HG03442 (cell line): Measurements from ENCODE around the gene NAT8L.
"Not testable (repeated sequence)": the region's sequence is repeated elsewhere in the genome, so short reads cannot be mapped to it uniquely, and the experiment has no call there.

Experiments
- ATAC-seq: cut with Tn5 transposase; IDR thresholded peaks from one replicate; pipeline ENCODE4 v1.9.1; 2021; ENCODE audit warnings: mild to moderate bottlenecking, moderate library complexity; ENCODE audit not compliant: unreplicated experiment

NAT8L gene, protein sequence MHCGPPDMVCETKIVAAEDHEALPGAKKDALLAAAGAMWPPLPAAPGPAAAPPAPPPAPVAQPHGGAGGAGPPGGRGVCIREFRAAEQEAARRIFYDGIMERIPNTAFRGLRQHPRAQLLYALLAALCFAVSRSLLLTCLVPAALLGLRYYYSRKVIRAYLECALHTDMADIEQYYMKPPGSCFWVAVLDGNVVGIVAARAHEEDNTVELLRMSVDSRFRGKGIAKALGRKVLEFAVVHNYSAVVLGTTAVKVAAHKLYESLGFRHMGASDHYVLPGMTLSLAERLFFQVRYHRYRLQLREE

DNA sequence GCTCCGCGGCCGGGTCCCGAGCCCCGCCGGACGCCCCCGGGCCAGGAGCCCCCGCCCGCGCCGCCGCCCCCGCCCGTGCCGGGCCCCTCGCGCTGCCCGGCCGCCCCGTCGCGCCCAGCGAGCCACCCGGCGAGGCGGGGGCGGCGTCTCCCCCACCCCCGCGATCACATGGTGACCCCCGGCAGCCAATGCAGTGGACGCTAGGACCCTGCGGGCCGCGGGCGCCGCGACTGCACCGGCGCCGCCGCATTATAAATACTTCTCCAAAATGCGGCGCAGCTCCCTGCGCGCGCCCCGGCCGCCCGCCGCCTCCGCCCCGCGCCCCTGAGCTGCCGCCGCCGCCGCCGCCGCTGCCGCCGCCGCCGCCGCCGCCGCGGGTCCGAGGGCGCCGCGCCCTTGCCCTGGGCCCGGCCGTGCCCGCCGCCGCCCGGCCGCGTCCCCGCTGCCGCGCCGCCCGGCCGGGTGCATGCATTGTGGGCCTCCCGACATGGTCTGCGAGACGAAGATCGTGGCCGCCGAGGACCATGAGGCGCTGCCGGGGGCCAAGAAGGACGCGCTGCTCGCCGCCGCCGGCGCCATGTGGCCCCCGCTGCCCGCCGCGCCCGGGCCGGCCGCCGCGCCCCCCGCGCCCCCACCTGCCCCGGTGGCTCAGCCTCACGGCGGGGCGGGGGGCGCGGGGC, at the start of gene NAT8L:
TSS of gene NAT8L (plus strand) at position 282 of the 680 bp plus-strand sequence. CDS start at position 467, 185 bp downstream.
- no peak for ATAC-seq

DNA sequence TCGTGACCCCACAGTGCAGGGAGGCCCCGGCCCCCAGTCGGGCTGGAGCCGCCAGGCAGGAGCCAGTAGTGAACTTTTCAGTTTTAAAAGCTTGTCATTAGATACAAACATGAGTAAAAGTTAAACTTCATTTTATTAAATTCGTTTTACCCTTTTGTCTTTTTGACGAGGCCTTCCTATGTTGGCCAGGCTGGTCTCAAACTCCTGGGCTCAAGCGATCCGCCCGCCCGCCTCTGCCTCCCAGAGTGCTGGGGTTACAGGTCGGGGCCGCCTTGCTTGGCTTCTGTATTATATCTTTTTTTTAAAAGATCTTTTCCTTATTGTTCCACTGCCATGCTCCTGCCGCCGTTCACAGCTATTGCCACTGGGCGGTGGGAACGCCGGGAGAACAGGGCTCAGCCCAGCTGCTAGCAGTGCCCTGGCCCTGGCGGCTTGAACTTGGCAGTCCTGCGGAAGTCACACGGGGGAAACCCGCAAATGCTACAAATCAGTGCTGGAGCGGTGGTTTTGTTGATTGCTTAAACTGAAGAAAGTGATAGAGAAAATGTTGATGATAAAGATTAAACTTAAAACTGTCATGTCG, 49.4 kb upstream of the NAT8L start:
- no peak for ATAC-seq

DNA sequence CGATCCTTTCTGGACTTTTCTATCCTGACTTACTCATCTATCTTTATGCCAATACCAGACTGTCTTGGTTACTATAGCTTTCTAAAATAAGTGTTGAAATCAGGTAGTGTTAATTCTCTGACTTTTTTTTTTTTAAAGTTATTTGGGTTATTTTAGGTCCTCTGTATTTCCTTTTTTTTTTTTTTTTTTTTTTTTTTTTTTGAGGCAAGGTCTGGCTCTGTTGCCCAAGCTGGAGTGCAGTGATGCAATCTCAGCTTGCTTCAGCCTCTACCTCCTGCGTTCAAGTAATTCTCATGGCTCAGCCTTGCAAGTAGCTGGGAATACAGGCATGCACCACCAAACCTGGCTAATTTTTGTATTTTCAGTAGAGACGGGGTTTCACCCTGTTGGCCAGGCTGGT, 47.5 kb upstream of the NAT8L start:
- no peak for ATAC-seq

DNA sequence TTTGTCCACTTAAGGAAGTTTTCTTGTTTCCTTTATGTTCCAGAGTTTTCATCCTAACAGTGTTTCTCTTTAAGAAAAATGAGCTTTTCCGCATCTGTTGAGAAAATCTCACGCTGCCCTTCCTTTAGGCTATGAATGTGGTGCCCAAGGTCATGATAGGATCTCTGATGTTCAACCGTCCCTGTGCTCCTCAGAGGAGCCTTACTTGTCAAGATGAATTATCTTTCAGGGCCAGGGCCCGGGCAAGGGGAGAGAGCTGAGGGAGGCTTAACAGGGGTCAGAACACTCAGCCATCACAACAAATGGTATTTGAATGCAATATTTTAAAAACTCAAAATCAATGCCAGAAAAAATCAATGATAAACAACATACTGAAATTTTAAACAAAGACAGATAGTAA, 44.1 kb upstream of the NAT8L start:
- no peak for ATAC-seq

DNA sequence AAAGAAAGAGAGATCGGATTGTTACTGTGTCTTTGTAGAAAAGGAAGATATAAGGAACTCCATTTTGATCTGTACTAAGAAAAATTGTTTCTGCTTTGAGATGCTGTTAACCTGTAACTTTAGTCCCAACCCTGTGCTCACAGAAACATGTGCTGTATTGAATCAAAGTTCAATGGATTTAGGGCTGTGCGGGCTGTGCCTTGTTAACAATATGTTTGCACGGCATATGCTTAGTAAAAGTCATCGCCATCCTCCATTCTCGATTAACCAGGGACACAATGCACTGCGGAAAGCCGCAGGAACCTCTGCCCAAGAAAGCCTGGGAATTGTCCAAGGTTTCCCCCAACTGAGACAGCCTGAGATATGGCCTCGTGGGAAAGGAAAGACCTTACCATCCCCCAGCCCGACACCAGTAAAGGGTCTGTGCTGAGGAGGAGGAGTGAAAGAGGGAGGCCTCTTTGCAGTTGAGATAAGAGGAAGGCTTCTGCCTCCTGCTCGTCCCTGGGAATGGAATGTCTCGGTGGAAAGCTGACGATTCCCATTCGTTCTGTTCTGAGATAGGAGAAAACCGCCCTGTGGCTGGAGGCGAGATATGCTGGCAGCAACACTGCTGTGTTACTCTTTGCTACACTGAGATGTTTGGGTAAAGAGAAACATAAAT, 37.6 kb upstream of the NAT8L start:
- not testable (repeated sequence) for ATAC-seq

DNA sequence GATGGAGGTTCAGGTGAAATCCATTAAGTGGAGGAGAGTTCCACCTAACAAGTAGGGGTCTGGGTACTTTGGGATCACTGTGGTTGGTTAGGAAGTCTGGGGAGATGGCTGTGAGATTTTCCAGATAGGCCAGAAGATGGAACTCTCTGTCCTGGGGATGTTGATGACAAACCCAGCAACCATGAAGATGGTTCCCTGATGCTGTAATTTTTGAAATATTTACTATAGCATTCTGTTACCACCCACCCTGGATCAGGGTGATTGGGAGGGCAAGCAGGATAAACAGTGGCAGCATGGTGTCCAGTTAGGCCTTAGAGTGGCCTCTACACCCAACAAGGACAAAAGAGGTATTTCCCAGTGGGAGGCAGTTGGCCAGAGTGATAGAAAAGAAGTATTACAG, 34.4 kb upstream of the NAT8L start:
- ATAC-seq, result no peak

DNA sequence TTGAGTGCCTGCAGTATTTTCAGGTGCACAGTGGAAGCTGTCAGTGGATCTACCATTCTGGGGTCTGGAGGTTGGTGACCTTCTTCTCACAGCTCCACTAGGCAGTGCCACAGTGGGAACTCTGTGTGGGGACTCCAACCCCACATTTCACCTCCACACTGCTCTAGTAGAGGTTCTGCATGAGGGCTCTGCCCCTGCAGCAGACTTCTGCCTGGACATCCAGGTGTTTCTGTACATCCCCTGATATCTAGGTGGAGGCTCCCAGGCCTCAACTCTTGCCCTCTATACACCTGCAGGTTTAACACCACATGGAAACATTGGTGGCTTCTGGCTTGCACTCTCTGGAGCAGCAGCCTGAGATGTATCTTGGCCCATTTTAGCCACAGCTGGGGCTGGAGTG, 33.3 kb upstream of the NAT8L start:
- ATAC-seq, result no peak

DNA sequence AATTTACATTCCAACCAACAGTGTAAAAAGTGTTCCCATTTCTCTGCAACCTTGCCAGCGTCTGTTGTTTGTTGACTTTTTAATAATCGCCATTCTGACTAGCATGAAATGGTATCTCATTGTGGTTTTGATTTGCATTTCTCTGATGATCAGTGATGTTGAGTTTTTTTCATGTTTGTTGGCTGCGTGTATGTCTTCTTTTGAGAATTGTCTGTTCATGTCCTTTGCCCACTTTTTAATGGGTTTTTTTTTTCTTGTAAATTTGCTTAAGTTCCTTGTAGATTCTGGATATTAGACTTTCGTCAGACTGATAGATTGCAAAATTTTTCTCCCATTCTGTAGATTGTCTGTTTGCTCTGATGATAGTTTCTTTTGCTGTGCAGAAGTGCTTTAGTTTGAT, 32.0 kb upstream of the NAT8L start:
- ATAC-seq, result not testable (repeated sequence)

DNA sequence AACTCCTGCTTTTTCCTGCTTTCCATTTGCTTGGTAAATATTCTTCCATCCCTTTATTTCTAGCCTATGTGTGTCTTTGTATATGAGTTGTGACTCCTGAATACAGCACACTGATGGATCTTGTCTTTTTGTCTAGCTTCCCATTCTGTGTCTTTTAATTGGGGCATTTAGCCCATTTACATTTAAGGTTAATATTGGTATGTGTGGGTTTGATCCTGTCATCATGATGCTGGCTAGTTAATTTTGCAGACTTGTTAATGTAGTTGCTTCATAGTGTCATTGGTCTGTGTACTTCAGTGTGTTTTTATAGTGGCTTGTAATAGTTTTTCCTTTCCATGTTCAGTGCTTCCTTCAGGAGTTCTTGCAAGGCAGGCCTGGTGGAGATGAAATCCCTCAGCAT, 28.0 kb upstream of the NAT8L start:
- ATAC-seq, result not testable (repeated sequence)

DNA sequence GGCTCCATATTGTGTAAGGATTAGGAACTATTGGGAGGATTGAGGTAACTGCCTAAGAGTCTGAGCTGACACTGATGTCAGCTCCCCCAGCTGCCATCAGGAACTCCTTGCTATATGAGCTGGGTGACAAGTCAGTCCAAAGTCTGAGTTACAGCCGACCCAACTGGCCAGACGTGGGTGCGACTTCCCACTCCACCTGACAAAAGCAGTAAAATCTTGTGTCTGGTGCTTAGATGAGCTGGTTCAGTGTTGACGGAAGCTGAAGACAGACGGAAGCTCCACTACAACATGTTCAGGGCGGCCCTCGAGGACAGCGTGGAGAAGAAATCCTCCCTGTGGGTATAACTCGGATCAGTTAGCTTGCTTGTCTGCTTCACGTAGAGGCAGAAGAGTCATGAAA, 22.8 kb upstream of the NAT8L start:
- ATAC-seq, result no peak

DNA sequence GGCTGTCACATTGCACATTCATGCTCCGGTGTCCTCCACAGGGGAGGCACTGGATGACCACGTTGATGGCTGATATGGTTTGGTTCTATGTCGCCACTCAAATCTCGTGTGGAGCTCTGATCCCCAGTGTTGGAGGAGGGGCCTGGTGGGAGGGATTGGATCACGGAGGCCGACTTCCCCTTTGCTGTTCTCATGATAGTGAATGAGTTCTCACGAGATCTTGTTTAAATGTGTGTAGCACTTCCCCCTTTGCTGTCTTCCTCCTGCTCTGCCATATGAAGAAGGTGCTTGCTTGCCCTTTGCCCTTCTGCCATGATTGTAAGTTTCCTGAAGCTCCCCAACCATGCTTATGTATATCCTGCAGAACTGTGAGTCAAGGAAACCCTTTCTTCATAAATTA, 22.3 kb upstream of the NAT8L start:
- ATAC-seq, result no peak

DNA sequence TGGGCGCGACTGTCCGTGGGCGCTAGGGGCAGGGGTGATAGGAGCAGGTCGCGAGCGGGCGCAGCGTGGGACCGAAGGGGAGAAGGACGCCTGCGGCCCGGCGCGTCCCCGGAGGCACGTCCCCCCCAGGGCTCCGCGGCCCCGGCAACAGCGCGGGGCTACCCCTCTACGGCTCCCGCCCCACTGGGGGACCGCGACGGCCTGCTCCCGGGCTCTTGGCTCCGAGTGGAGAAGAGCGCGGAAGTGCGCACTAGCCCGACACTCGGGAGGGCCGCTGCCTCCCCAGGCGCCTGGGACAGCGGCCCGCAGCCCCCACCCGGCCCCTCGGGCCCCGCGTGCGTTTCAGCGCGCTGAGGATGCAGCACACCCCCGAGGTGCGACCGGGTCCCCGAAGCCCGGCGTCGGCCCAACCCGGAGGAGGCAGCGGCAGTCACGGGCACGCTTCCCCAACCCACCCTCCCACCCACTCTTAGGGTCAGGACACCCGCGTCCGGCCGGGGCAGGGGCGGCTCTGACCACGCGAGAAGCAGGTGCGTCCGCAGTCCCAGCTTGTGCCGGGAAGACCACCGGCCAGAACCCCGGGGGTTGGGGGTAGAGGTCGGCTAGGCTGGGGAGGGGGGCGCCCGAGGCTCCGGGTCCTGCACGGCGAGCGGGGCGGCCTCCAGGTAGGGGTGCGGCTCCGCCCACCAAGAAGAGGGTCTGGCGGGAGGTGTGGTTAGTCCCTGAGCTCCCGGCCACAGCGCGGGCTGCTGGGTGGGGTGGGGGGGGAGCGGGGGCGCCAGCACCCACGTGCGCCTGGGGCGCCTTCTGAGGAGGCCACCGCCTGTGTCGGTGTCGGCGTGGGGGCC, 18.5 kb upstream of the NAT8L start:
- no peak for ATAC-seq

DNA sequence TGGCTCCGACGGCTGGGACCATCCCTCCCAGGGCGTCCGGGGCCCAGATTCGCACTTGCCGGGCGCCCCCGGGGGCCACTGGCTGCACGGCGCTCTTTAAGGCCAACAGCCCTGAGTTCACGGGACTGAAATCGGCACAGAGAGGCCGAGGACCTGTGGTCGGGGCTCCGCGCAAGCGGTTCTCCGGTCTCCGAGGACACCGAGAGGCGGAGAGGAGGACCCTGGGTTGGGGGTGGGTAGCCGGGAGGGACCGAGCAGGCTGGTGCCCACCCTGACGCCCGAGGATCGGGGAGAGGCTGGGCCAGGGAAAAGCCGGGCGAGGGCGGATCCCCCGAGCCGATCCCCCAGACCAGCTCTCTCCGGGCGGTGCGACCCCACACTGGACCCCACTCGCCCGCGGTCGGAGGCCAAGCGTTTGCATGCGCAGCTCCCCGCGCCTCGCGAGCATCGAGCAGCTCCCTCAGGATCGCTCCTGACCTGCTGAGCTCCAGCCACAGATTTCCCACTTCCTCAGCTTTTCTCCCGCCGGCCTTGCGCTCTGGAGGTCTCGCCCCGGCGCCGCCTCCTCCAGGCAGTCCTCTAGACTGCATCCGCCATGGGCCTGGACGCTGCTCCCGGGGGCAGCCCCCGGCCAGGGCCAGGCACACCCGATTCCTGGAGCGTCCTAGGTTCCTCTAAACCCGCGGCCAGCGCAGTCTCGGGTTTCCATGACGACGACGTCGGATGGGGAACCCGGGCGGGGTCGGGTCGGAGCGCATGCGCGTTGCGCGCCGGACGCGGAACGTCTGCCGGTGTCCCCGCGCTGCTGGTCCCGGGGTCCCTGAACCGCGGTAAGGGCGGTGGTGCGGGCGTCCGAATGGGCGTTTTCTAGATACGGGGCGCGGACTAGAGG, 17.6 kb upstream of the NAT8L start:
- ATAC-seq, result peak; percentile 60

DNA sequence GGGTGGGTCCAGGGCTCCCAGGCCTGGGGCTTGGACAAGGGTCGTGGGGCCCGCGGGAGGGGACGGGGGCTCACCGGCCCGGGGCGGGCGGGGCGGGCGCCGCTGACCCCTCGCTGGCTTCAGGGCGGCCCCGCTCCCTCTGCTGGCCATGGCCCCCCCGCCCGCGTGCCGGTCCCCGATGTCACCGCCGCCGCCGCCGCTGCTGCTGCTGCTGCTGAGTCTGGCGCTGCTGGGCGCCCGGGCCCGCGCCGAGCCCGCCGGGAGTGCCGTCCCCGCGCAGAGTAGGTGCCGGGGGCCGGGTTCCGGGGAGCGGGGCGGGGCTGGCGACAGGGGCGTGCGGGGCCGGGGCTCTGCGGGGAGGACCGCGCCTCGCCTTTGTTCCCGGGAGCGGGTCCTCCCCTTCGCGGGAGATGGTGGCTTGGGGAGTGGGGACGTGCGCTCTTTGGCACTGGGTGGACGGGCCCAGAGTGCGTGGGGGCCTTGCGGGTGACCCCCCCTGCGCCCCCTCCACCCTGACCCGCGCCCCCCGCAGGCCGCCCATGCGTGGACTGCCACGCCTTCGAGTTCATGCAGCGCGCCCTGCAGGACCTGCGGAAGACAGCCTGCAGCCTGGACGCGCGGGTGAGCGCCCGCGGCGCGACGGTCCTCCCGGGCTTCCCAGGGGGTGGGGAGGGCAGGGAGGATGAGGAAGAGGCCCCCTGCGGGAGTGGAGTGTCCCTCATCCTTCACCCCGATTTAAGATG, 16.8 kb upstream of the NAT8L start:
- ATAC-seq, result no peak

DNA sequence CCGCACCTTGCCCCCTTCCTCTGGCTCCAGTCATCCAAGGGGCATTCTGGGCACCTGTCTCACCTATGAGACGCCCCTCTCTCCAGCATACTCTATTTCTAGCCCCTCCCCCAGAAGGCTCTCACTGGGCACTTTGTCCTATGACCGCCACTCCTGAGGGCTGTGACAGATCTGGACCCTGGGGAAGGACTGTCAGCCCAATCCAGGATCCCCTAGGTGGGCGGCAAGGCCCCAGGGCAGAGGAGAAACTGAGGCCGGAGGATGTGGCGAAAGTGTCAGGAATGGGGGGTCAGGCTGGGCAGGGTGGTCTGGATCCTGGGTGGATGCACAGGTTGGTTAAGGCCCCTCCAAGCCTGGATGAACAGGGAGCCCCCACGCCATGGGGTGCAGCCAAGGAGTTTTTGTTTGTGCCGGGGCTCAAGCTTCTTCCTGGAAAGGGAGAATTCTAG, 16.2 kb upstream of the NAT8L start:
- ATAC-seq, result no peak

DNA sequence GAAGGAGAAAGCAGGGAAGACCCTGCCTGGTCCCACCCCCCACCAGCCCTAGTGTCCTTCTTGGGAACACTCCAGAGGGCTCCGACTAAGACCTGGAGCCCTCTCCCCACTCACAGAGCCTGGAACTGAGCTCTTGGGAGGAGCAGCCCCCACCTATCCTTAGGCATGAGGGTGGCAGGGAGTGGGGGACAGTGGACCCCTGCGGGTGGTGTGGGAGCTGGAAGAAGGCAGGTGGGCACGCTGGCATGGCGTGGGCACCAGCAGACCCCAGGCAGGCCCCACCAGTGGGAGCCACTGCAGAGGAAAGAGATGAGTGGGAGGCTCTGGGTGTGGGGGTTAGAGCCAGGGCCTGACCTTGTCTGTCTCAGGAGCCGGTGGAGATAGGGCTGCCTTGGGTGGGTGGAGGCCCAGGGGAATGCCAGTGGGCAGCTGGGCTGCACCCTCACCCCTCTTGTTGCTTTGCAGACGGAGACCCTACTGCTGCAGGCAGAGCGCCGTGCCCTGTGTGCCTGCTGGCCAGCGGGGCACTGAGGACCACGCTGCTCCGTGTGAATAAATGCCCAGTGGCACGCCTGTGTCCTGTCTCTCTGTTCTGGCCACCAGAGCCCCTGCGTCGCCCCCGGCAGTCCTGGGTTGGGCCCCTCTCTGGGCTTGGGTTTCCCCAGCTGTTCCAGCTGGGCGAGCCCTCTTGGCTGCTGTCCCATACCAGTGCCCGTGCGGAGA, 15.6 kb upstream of the NAT8L start:
- no peak for ATAC-seq

DNA sequence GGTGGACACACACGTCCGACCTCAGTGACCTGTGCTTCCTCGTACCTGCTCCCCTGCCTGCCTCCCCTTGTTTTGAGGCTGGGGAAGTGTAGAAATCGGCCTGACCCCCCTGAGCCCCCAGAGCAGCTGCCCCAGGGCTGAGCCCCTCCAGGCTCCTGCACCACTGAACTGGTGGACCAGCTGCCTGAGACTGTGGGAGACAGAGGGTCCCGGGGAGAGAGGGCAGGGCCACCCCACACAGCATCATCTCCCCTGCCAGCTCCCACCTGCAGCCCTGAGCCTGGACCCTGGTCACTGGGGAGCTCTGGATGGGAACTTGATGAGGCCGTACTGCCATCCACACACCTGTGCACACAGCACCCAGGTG, 15.0 kb upstream of the NAT8L start:
- ATAC-seq, result no peak
